Nephron progenitor cell (in vitro differentiated cells): ENCODE measurements around the gene RASGRP4.
"Not testable (repeated sequence)": the region's sequence is repeated elsewhere in the genome, so short reads cannot be mapped to it uniquely, and the experiment has no call there.

Experiments
- DNase-seq: peaks from one replicate; pipeline ENCODE4 v3.0.0; 2021
- H3K27ac Mint-ChIP-seq: 2 replicates; pipeline ENCODE4 v1.8.0; 2021; ENCODE audit warnings: mild to moderate bottlenecking, moderate library complexity, mixed read lengths
- H3K27me3 Mint-ChIP-seq: 2 replicates; pipeline ENCODE4 v1.8.0; 2021; ENCODE audit warnings: mild to moderate bottlenecking, low read depth, mixed read lengths; ENCODE audit not compliant: poor library complexity
- H3K36me3 Mint-ChIP-seq: 2 replicates; pipeline ENCODE4 v1.8.0; 2021; ENCODE audit warnings: low read depth, mixed read lengths
- H3K4me1 Mint-ChIP-seq: 2 replicates; pipeline ENCODE4 v1.8.0; 2021; ENCODE audit warnings: mixed read lengths
- H3K4me3 Mint-ChIP-seq: 2 replicates; pipeline ENCODE4 v1.8.0; 2021; ENCODE audit warnings: mild to moderate bottlenecking, moderate library complexity, mixed read lengths
- H3K9me3 Mint-ChIP-seq: 2 replicates; pipeline ENCODE4 v1.8.0; 2021; ENCODE audit warnings: mild to moderate bottlenecking, moderate library complexity, mixed read lengths
- CTCF ChIP-seq: fragments of 200-600 bp; sonication (generic); IDR thresholded peaks from 2 replicates; pipeline ENCODE4 v1.5.0; 2021; ENCODE audit warnings: antibody characterized with exemption

Gene RASGRP4

GRCh38 chr19:38411041-38411712, 14.8 kb downstream of the RASGRP4 start:
- DNase-seq, result no peak
- Mint-ChIP-seq H3K27me3 (no peaks in the 10 kb centered on the region), H3K36me3 (peaks cover 11% of the 10 kb centered on the region), H3K27ac (no peak overlapping the region), H3K4me1 (peaks cover 16% of the 10 kb centered on the region), H3K4me3 (no peak overlapping the region), H3K9me3 (no peaks in the 10 kb centered on the region)
- no peak for TF ChIP-seq CTCF

GRCh38 chr19:38410407-38410806, 15.6 kb downstream of the RASGRP4 start:
- not testable (repeated sequence) for H3K4me3 Mint-ChIP-seq, H3K9me3 Mint-ChIP-seq, H3K27me3 Mint-ChIP-seq, DNase-seq, H3K27ac Mint-ChIP-seq
- H3K4me1 Mint-ChIP-seq, result peaks cover 18% of the 10 kb centered on the region
- peaks cover 11% of the 10 kb centered on the region for H3K36me3 Mint-ChIP-seq

GRCh38 chr19:38409631-38410133, 16.3 kb downstream of the RASGRP4 start:
- no peaks in the 10 kb centered on the region for H3K9me3 Mint-ChIP-seq
- H3K4me3 Mint-ChIP-seq, result no peak overlapping the region
- peaks cover 23% of the 10 kb centered on the region for H3K4me1 Mint-ChIP-seq
- no peak for DNase-seq
- H3K27me3 Mint-ChIP-seq, result peaks cover 3% of the 10 kb centered on the region
- H3K27ac Mint-ChIP-seq, result no peak overlapping the region
- no peak for TF ChIP-seq CTCF
- peaks cover 11% of the 10 kb centered on the region for H3K36me3 Mint-ChIP-seq

- no peak for DNase-seq
- Mint-ChIP-seq H3K4me3 (peak overlapping the region; percentile 54), H3K27me3 (peaks cover 13% of the 10 kb centered on the region), H3K4me1 (peaks cover 7% of the 10 kb centered on the region), H3K27ac (peak overlapping the region; percentile 39), H3K36me3 (peaks cover 11% of the 10 kb centered on the region), H3K9me3 (no peaks in the 10 kb centered on the region)
- no peak for TF ChIP-seq CTCF
These were observed 20.7 kb downstream of the RASGRP4 start for GRCh38 chr19:38405276-38405675.

GRCh38 chr19:38404858-38405257, 21.2 kb downstream of the RASGRP4 start:
- Mint-ChIP-seq H3K9me3 (no peaks in the 10 kb centered on the region), H3K36me3 (peaks cover 11% of the 10 kb centered on the region), H3K4me3 (peak overlapping the region; percentile 57), H3K4me1 (peaks cover 7% of the 10 kb centered on the region), H3K27me3 (peaks cover 16% of the 10 kb centered on the region), H3K27ac (no peak overlapping the region)
- no peak for TF ChIP-seq CTCF
- DNase-seq, result no peak

- Mint-ChIP-seq H3K4me3 (peak within 1 kb of the TSS; percentile 80), H3K27me3 (peaks cover 26% of the 10 kb centered on the region), H3K27ac (no peak within 1 kb of the TSS), H3K9me3 (no peaks in the 10 kb centered on the region), H3K36me3 (peaks cover 6% of the 10 kb centered on the region), H3K4me1 (peaks cover 13% of the 10 kb centered on the region)
- TF ChIP-seq CTCF, result peak; percentile 95
- DNase-seq, result peak; percentile 98
These were observed 22.9 kb downstream of the RASGRP4 start, which contains the start of gene FAM98C for GRCh38 chr19:38402967-38403674. FAM98C (plus strand) TSS chr19:38403093; CDS start chr19:38403154, 61 bp downstream.
